ENCODE results near the gene NFIC. TPM values are rescaled to one million over a fixed set of nuclear protein-coding genes. Genes with fewer than 3 reads are reported as not detected.
A peak's percentile ranks its signal among the peaks of the same experiment; 100 is the strongest.

NFIC gene
- total and polyA plus RNA-seq, 2 of the 4 experiments (the other 2 are of a cell fraction), result 21.9 to 32.1 TPM

- BruUV-seq (replicated peaks), result no TSS peak
- ChIA-PET POLR2A (ENCODE audit: unreplicated experiment) (no interaction called here), CTCF (interaction anchor here (0.7 kb wide), 1 partner anchor 734 kb away, joined by 5 read pairs; no protein-coding TSS in a partner anchor)
These were observed 4.6 kb downstream of the NFIC start for GRCh38 chr19:3370728-3371591.

More at GRCh38 chr19:3370728-3371591, 4.6 kb downstream of the NFIC start:
- in situ Hi-C loops (cut with MboI; ENCODE audit: low sequenced_read_pairs), result no loop called here
- Histone ChIP-seq H2AK5ac (ENCODE audit: low read depth, low read length) (peak overlapping the region; percentile 61), H3K4me2 (ENCODE audit: low read depth, low read length) (peak overlapping the region; percentile 32; the same call in 1 of the 2 replicates), H3K9ac (ENCODE audit: low read depth, low read length) (peak overlapping the region; percentile 63; the same call in 1 of the 2 replicates), H4K5ac (ENCODE audit: low read depth, low read length) (no peak overlapping the region; the same call in 1 of the 2 replicates), H3K23ac (ENCODE audit: low read depth, low read length) (peak overlapping the region; percentile 87; the same call in 1 of the 2 replicates), H3K79me1 (ENCODE audit: low read depth in 1 of 2, low read length in 2 of 2) (peaks cover 0 to 60% of the 10 kb centered on the region in 2 experiments; a peak in 2 of 4 replicates), H2AFZ (replicated peaks; ENCODE audit: low read length, poor library complexity) (no peak overlapping the region), H4K91ac (ENCODE audit: insufficient read depth, low read depth, low read length) (no peak overlapping the region), H3K4ac (ENCODE audit: low read depth, low read length) (peak overlapping the region; percentile 46; the same call in 1 of the 2 replicates), H2BK20ac (ENCODE audit: low read depth, low read length) (no peak overlapping the region), H3K9me1 (ENCODE audit: insufficient read depth, low read length) (peaks cover 14% of the 10 kb centered on the region), H3K56ac (ENCODE audit: extremely low read depth, insufficient read depth, low read length) (no peak overlapping the region), H3K4me3 (ENCODE audit: insufficient read depth, low read depth, low read length) (no peak overlapping the region), H3K36me3 (ENCODE audit: control insufficient read depth, insufficient read depth, low read length) (peaks cover 8% of the 10 kb centered on the region), H3K4me1 (ENCODE audit: control insufficient read depth, insufficient read depth, low read length) (peaks cover 44% of the 10 kb centered on the region), H3K18ac (ENCODE audit: low read depth, low read length) (no peak overlapping the region), H2BK5ac (ENCODE audit: low read depth, low read length, poor library complexity, severe bottlenecking) (peak overlapping the region; percentile 3), H3K9me3 (ENCODE audit: control insufficient read depth, insufficient read depth, low read length) (no peaks in the 10 kb centered on the region), H2BK120ac (ENCODE audit: low read depth, low read length) (no peak overlapping the region), H4K8ac (ENCODE audit: low read depth in 2 of 2, low read length in 2 of 2) (peak overlapping the region; percentile 22 to 69; a peak in 2 of 4 replicates), H2BK15ac (ENCODE audit: low read depth, low read length) (no peak overlapping the region), H3K27me3 (ENCODE audit: control insufficient read depth, insufficient read depth, low read length) (no peaks in the 10 kb centered on the region), H3K27ac (ENCODE audit: insufficient read depth, low read length) (peak overlapping the region; percentile 24; the same call in 1 of the 2 replicates), H4K20me1 (ENCODE audit: insufficient read depth, low read length) (peaks cover 83% of the 10 kb centered on the region), H2AK9ac (replicated peaks; ENCODE audit: low read depth, low read length, poor library complexity) (peak overlapping the region; percentile 48), H3K14ac (replicated peaks; ENCODE audit: low read depth, low read length) (no peak overlapping the region; the same call in 1 of the 2 replicates)
- intact Hi-C loops (cut with micrococcal nuclease), result no loop called here
- 48% methylated on average over 7 of the region's 25 CpGs; no CpG with 5 or more reads in 1 of the 2 experiments for WGBS, 2 experiments (ENCODE audit: extremely low coverage in 2 of 2, insufficient read length in 1 of 2)
- DNase-seq (no peak), ATAC-seq (ENCODE audit: low read depth) (no peak)
- dilution Hi-C loops (cut with HindIII; ENCODE audit: low sequenced_read_pairs, unreplicated experiment), result no loop called here
- TF ChIP-seq, protein P1, sequence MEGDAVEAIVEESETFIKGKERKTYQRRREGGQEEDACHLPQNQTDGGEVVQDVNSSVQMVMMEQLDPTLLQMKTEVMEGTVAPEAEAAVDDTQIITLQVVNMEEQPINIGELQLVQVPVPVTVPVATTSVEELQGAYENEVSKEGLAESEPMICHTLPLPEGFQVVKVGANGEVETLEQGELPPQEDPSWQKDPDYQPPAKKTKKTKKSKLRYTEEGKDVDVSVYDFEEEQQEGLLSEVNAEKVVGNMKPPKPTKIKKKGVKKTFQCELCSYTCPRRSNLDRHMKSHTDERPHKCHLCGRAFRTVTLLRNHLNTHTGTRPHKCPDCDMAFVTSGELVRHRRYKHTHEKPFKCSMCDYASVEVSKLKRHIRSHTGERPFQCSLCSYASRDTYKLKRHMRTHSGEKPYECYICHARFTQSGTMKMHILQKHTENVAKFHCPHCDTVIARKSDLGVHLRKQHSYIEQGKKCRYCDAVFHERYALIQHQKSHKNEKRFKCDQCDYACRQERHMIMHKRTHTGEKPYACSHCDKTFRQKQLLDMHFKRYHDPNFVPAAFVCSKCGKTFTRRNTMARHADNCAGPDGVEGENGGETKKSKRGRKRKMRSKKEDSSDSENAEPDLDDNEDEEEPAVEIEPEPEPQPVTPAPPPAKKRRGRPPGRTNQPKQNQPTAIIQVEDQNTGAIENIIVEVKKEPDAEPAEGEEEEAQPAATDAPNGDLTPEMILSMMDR (conservative IDR thresholded peaks at IDR 0.05; ENCODE audit: low read depth, low read length), result no peak
- TF ChIP-seq MXI1 (IDR thresholded peaks at IDR 0.05; ENCODE audit: borderline replicate concordance, low read depth, low read length) (no peak), CEBPB (IDR thresholded peaks at IDR 0.05; ENCODE audit: low read depth, low read length) (no peak), POLR2A (IDR thresholded peaks at IDR 0.05; ENCODE audit: low read depth, low read length) (no peak), RAD21 (IDR thresholded peaks at IDR 0.05; ENCODE audit: low read length) (no peak), NFE2L2 (IDR thresholded peaks at IDR 0.05; ENCODE audit: low read depth, low read length) (no peak), RCOR1 (IDR thresholded peaks at IDR 0.05; ENCODE audit: insufficient replicate concordance, low read length) (no peak)
- TF ChIP-seq, protein P2, sequence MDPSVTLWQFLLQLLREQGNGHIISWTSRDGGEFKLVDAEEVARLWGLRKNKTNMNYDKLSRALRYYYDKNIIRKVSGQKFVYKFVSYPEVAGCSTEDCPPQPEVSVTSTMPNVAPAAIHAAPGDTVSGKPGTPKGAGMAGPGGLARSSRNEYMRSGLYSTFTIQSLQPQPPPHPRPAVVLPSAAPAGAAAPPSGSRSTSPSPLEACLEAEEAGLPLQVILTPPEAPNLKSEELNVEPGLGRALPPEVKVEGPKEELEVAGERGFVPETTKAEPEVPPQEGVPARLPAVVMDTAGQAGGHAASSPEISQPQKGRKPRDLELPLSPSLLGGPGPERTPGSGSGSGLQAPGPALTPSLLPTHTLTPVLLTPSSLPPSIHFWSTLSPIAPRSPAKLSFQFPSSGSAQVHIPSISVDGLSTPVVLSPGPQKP (IDR thresholded peaks at IDR 0.05; ENCODE audit: borderline replicate concordance, low read depth, low read length), result no peak
